GM23338 (cell line): ENCODE results near the gene SHANK1. TPM values are rescaled to one million over a fixed set of nuclear protein-coding genes. Genes with fewer than 3 reads are reported as not detected.

Experiments used
- ATAC-seq: fragments of 200-7000 bp; cut with Tn5 transposase; 3 replicates; pipeline ENCODE4 v1.9.1; 2020
- DNase-seq: peaks from one replicate; pipeline ENCODE4 v3.0.0-alpha.2; 2015; ENCODE audit warnings: low spot score
- H2AFZ ChIP-seq: fragments of 200-600 bp; sonication (generic); 2 replicates; pipeline ENCODE4 v1.8.0; 2016; ENCODE audit warnings: antibody characterized with exemption, mild to moderate bottlenecking, moderate library complexity
- H3F3A ChIP-seq: fragments of 200-600 bp; sonication (generic); replicated peaks from 2 replicates; pipeline ENCODE4 v1.8.0; 2017; ENCODE audit warnings: antibody characterized with exemption, mixed run types, low read depth
- H3K27ac ChIP-seq: fragments of 200-600 bp; sonication (generic); 2 replicates; pipeline ENCODE4 v1.6.1; 2016; ENCODE audit warnings: low read depth
- H3K27me3 ChIP-seq: fragments of 200-600 bp; sonication (generic); 2 replicates; pipeline ENCODE4 v1.8.0; 2016; ENCODE audit warnings: mild to moderate bottlenecking, mixed run types, moderate library complexity; ENCODE audit not compliant: insufficient read depth
- H3K36me3 ChIP-seq: fragments of 200-600 bp; sonication (generic); 2 replicates; pipeline ENCODE4 v1.8.0; 2016; ENCODE audit warnings: mild to moderate bottlenecking; ENCODE audit not compliant: insufficient read depth
- H3K4me1 ChIP-seq: fragments of 200-600 bp; sonication (generic); 2 replicates; pipeline ENCODE4 v1.8.0; 2016; ENCODE audit warnings: mild to moderate bottlenecking, moderate library complexity; ENCODE audit not compliant: insufficient read depth
- H3K4me2 ChIP-seq: fragments of 200-600 bp; sonication (generic); 2 replicates; pipeline ENCODE4 v1.7.1; 2017; ENCODE audit warnings: mixed run types
- H3K4me3 ChIP-seq: fragments of 200-600 bp; sonication (generic); 2 replicates; pipeline ENCODE4 v1.6.1; 2016; ENCODE audit warnings: mixed run types
- H3K79me2 ChIP-seq: fragments of 200-600 bp; sonication (generic); replicated peaks from 2 replicates; pipeline ENCODE4 v1.8.0; 2017; ENCODE audit warnings: mild to moderate bottlenecking; ENCODE audit not compliant: insufficient read depth
- H3K9me2 ChIP-seq: fragments of 200-600 bp; sonication (generic); 2 replicates; pipeline ENCODE4 v1.8.0; 2017; ENCODE audit not compliant: insufficient read depth
- H4K20me1 ChIP-seq: fragments of 200-600 bp; sonication (generic); replicated peaks from 2 replicates; pipeline ENCODE4 v1.8.0; 2017; ENCODE audit warnings: mild to moderate bottlenecking; ENCODE audit not compliant: insufficient read depth
- H3K27ac Mint-ChIP-seq: 2 replicates; pipeline ENCODE4 v1.8.0; 2020; ENCODE audit warnings: inconsistent platforms, mild to moderate bottlenecking, moderate library complexity, mixed read lengths
- H3K27me3 Mint-ChIP-seq: 3 replicates; pipeline ENCODE4 v1.8.0; 2022; ENCODE audit warnings: low read depth, mild to moderate bottlenecking, moderate library complexity, mixed read lengths, inconsistent platforms; ENCODE audit not compliant: insufficient read depth, poor library complexity
- H3K36me3 Mint-ChIP-seq: 3 replicates; pipeline ENCODE4 v1.8.0; 2021; ENCODE audit warnings: low read depth, mild to moderate bottlenecking, inconsistent platforms, moderate library complexity, mixed read lengths
- H3K4me1 Mint-ChIP-seq: 3 replicates; pipeline ENCODE4 v1.8.0; 2020; ENCODE audit warnings: mild to moderate bottlenecking, inconsistent platforms, mixed read lengths
- H3K4me3 Mint-ChIP-seq: 3 replicates; pipeline ENCODE4 v1.8.0; 2021; ENCODE audit warnings: moderate library complexity, mild to moderate bottlenecking, inconsistent platforms, mixed read lengths
- H3K9me3 Mint-ChIP-seq: 3 replicates; pipeline ENCODE4 v1.8.0; 2020; ENCODE audit warnings: moderate library complexity, mild to moderate bottlenecking, inconsistent platforms, mixed read lengths
- CREB1 ChIP-seq: fragments of 250-450 bp; sonication (Bioruptor Pico); IDR thresholded peaks from 2 replicates; pipeline ENCODE4 v1.5.0; 2020; ENCODE audit warnings: low read depth, mild to moderate bottlenecking, moderate library complexity
- EZH2 ChIP-seq: fragments of 200-600 bp; sonication (generic); IDR thresholded peaks from one replicate; pipeline ENCODE4 v1.8.0; 2017; ENCODE audit warnings: antibody characterized with exemption, mild to moderate bottlenecking, low read depth; ENCODE audit not compliant: unreplicated experiment
- EZH2phosphoT487 ChIP-seq: fragments of 200-600 bp; sonication (generic); IDR thresholded peaks from one replicate; pipeline ENCODE4 v1.8.1; 2018; ENCODE audit warnings: antibody characterized with exemption; ENCODE audit not compliant: unreplicated experiment
- JUNB ChIP-seq: IDR thresholded peaks from one replicate; pipeline ENCODE4 v1.6.1; 2016; ENCODE audit warnings: antibody characterized with exemption; ENCODE audit not compliant: unreplicated experiment
- NANOG ChIP-seq: IDR thresholded peaks from 2 replicates; pipeline ENCODE4 v1.6.1; 2016; ENCODE audit warnings: antibody characterized with exemption, borderline replicate concordance
- POLR2AphosphoS5 ChIP-seq: IDR thresholded peaks from 2 replicates; pipeline ENCODE4 v1.6.1; 2016; ENCODE audit warnings: antibody characterized with exemption, low read depth
- STAT1 ChIP-seq: IDR thresholded peaks from one replicate; pipeline ENCODE4 v1.6.1; 2016; ENCODE audit warnings: antibody characterized with exemption; ENCODE audit not compliant: unreplicated experiment
- ZNF114 ChIP-seq: fragments of 250-450 bp; sonication (Bioruptor Pico); IDR thresholded peaks from 2 replicates; pipeline ENCODE4 v1.5.0; 2020; ENCODE audit warnings: mild to moderate bottlenecking, moderate library complexity
- ZNF331 ChIP-seq: fragments of 250-450 bp; sonication (Bioruptor Pico); IDR thresholded peaks from 2 replicates; pipeline ENCODE4 v1.5.0; 2020; ENCODE audit warnings: low read depth, mild to moderate bottlenecking, moderate library complexity
- polyA plus RNA-seq: library from polyadenylated mRNA; unstranded; fragments of >200 nt; fragmentation: Nextera tagmentation; extraction: Ambion mirVana; gene quantifications from 2 replicates; pipeline ENCODE4 v1.2.1, GENCODE V29; 2016
- total RNA-seq: library from RNA; depleted of rRNA; stranded (reverse); fragments of >200 nt; shearing (Covaris generic); gene quantifications from 2 replicates; pipeline ENCODE4 v1.2.3, GENCODE V29; 2014
- TF ChIP-seq, protein P1 (sequence below): IDR thresholded peaks from 2 replicates; pipeline ENCODE4 v1.6.1; 2016; ENCODE audit warnings: antibody characterized with exemption
- TF ChIP-seq, protein P2 (sequence below): fragments of 250-450 bp; sonication (Bioruptor Pico); IDR thresholded peaks from 2 replicates; pipeline ENCODE4 v1.5.0; 2020; ENCODE audit warnings: mild to moderate bottlenecking, moderate library complexity
- TF ChIP-seq, protein P3 (sequence below), 2 experiments: fragments of 200-600 bp in 1 of 2; sonication (generic) in 1 of 2; conservative IDR thresholded peaks; 2 replicates each; pipeline versions ENCODE4 v1.5.1 to v1.6.1; 2016 to 2017; ENCODE audit warnings: antibody characterized with exemption in 2 of 2, low read depth in 2 of 2, mild to moderate bottlenecking in 2 of 2, moderate library complexity in 1 of 2
- TF ChIP-seq, protein P4 (sequence below): IDR thresholded peaks from one replicate; pipeline ENCODE4 v1.6.1; 2018; ENCODE audit warnings: antibody characterized with exemption; ENCODE audit not compliant: unreplicated experiment

Gene SHANK1
- total and polyA plus RNA-seq, 2 experiments from 2014 or later = 0.23 to 4.1 TPM

DNA sequence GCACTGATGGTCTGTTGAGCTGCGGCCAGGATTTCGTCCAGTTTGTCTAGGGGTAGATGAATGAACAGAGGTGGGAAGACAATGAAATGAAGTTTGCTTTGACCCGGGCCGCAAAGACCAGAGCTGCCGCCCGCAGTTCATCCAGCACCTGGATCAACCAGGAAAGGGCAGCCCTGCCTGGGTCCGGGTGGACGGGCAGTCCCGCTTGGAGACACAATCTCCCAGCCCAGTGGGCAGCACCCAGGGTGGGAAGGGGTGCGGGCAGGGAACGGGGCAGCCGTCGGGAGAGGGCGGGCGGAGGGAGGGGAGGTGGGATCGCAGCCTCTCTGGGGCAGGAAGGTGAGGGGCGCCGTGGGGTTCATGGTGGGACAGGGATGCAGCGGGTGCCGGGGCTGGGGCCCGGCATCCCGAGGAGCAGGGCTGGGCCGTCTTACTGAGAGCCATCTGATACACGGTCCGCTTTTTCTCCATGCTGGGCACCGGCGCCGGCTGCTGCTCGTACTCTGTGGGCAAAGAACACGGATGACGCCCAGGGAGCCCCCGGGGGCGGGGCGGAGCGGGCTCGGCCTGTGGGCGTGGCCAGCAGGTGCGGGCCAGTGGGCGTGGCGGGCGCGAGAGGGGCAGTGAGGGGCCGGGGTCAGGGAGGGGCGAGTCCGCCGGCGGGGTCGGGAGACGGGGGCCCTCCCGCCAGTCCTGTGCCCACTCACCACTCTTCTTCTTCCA lies 33.1 kb downstream of the SHANK1 start:
- Histone ChIP-seq H3K36me3 (no peaks in the 10 kb centered on the region), H3F3A (no peaks in the 10 kb centered on the region), H3K79me2 (no peaks in the 10 kb centered on the region), H3K9me2 (no peaks in the 10 kb centered on the region), H3K27me3 (peaks cover 98% of the 10 kb centered on the region), H3K4me2 (peak overlapping the region; percentile 87), H3K4me3 (peak overlapping the region; percentile 60), H4K20me1 (no peaks in the 10 kb centered on the region), H2AFZ (peak overlapping the region; percentile 69), H3K27ac (no peak overlapping the region), H3K4me1 (peaks cover 13% of the 10 kb centered on the region; the same call in 1 of the 2 replicates)
- H3K4me1 Mint-ChIP-seq = no peaks in the 10 kb centered on the region
- peaks cover 43% of the 10 kb centered on the region for H3K36me3 Mint-ChIP-seq
- ATAC-seq = no peak
- peak; percentile 59 for DNase-seq
- TF ChIP-seq, protein P1, sequence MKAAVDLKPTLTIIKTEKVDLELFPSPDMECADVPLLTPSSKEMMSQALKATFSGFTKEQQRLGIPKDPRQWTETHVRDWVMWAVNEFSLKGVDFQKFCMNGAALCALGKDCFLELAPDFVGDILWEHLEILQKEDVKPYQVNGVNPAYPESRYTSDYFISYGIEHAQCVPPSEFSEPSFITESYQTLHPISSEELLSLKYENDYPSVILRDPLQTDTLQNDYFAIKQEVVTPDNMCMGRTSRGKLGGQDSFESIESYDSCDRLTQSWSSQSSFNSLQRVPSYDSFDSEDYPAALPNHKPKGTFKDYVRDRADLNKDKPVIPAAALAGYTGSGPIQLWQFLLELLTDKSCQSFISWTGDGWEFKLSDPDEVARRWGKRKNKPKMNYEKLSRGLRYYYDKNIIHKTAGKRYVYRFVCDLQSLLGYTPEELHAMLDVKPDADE = no peak
- TF ChIP-seq NANOG = no peak
- no peak for TF ChIP-seq JUNB
- no peak for TF ChIP-seq CREB1 (CRISPR knock-in tag)
- TF ChIP-seq STAT1 = no peak
- TF ChIP-seq POLR2AphosphoS5 = no peak
- TF ChIP-seq ZNF331 (CRISPR knock-in tag) = no peak
- TF ChIP-seq, protein P2, sequence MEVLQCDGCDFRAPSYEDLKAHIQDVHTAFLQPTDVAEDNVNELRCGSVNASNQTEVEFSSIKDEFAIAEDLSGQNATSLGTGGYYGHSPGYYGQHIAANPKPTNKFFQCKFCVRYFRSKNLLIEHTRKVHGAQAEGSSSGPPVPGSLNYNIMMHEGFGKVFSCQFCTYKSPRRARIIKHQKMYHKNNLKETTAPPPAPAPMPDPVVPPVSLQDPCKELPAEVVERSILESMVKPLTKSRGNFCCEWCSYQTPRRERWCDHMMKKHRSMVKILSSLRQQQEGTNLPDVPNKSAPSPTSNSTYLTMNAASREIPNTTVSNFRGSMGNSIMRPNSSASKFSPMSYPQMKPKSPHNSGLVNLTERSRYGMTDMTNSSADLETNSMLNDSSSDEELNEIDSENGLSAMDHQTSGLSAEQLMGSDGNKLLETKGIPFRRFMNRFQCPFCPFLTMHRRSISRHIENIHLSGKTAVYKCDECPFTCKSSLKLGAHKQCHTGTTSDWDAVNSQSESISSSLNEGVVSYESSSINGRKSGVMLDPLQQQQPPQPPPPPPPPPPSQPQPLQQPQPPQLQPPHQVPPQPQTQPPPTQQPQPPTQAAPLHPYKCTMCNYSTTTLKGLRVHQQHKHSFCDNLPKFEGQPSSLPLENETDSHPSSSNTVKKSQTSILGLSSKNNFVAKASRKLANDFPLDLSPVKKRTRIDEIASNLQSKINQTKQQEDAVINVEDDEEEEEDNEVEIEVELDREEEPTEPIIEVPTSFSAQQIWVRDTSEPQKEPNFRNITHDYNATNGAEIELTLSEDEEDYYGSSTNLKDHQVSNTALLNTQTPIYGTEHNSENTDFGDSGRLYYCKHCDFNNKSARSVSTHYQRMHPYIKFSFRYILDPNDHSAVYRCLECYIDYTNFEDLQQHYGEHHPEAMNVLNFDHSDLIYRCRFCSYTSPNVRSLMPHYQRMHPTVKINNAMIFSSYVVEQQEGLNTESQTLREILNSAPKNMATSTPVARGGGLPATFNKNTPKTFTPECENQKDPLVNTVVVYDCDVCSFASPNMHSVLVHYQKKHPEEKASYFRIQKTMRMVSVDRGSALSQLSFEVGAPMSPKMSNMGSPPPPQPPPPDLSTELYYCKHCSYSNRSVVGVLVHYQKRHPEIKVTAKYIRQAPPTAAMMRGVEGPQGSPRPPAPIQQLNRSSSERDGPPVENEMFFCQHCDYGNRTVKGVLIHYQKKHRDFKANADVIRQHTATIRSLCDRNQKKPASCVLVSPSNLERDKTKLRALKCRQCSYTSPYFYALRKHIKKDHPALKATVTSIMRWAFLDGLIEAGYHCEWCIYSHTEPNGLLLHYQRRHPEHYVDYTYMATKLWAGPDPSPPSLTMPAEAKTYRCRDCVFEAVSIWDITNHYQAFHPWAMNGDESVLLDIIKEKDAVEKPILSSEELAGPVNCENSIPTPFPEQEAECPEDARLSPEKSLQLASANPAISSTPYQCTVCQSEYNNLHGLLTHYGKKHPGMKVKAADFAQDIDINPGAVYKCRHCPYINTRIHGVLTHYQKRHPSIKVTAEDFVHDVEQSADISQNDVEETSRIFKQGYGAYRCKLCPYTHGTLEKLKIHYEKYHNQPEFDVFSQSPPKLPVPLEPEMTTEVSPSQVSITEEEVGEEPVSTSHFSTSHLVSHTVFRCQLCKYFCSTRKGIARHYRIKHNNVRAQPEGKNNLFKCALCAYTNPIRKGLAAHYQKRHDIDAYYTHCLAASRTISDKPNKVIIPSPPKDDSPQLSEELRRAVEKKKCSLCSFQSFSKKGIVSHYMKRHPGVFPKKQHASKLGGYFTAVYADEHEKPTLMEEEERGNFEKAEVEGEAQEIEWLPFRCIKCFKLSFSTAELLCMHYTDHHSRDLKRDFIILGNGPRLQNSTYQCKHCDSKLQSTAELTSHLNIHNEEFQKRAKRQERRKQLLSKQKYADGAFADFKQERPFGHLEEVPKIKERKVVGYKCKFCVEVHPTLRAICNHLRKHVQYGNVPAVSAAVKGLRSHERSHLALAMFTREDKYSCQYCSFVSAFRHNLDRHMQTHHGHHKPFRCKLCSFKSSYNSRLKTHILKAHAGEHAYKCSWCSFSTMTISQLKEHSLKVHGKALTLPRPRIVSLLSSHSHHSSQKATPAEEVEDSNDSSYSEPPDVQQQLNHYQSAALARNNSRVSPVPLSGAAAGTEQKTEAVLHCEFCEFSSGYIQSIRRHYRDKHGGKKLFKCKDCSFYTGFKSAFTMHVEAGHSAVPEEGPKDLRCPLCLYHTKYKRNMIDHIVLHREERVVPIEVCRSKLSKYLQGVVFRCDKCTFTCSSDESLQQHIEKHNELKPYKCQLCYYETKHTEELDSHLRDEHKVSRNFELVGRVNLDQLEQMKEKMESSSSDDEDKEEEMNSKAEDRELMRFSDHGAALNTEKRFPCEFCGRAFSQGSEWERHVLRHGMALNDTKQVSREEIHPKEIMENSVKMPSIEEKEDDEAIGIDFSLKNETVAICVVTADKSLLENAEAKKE (CRISPR knock-in tag) = no peak
- TF ChIP-seq EZH2 = no peak
- TF ChIP-seq, protein P3, sequence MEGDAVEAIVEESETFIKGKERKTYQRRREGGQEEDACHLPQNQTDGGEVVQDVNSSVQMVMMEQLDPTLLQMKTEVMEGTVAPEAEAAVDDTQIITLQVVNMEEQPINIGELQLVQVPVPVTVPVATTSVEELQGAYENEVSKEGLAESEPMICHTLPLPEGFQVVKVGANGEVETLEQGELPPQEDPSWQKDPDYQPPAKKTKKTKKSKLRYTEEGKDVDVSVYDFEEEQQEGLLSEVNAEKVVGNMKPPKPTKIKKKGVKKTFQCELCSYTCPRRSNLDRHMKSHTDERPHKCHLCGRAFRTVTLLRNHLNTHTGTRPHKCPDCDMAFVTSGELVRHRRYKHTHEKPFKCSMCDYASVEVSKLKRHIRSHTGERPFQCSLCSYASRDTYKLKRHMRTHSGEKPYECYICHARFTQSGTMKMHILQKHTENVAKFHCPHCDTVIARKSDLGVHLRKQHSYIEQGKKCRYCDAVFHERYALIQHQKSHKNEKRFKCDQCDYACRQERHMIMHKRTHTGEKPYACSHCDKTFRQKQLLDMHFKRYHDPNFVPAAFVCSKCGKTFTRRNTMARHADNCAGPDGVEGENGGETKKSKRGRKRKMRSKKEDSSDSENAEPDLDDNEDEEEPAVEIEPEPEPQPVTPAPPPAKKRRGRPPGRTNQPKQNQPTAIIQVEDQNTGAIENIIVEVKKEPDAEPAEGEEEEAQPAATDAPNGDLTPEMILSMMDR (conservative IDR thresholded peaks at IDR 0.05; ENCODE audit: low read depth in 2 of 2) = no peak
- TF ChIP-seq, protein P4, sequence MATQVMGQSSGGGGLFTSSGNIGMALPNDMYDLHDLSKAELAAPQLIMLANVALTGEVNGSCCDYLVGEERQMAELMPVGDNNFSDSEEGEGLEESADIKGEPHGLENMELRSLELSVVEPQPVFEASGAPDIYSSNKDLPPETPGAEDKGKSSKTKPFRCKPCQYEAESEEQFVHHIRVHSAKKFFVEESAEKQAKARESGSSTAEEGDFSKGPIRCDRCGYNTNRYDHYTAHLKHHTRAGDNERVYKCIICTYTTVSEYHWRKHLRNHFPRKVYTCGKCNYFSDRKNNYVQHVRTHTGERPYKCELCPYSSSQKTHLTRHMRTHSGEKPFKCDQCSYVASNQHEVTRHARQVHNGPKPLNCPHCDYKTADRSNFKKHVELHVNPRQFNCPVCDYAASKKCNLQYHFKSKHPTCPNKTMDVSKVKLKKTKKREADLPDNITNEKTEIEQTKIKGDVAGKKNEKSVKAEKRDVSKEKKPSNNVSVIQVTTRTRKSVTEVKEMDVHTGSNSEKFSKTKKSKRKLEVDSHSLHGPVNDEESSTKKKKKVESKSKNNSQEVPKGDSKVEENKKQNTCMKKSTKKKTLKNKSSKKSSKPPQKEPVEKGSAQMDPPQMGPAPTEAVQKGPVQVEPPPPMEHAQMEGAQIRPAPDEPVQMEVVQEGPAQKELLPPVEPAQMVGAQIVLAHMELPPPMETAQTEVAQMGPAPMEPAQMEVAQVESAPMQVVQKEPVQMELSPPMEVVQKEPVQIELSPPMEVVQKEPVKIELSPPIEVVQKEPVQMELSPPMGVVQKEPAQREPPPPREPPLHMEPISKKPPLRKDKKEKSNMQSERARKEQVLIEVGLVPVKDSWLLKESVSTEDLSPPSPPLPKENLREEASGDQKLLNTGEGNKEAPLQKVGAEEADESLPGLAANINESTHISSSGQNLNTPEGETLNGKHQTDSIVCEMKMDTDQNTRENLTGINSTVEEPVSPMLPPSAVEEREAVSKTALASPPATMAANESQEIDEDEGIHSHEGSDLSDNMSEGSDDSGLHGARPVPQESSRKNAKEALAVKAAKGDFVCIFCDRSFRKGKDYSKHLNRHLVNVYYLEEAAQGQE = no peak
- TF ChIP-seq EZH2phosphoT487 = no peak
- TF ChIP-seq ZNF114 (CRISPR knock-in tag) = no peak
- peaks cover 89% of the 10 kb centered on the region for H3K9me3 Mint-ChIP-seq
- H3K4me3 Mint-ChIP-seq = no peak overlapping the region
- no peak overlapping the region for H3K27ac Mint-ChIP-seq
- H3K27me3 Mint-ChIP-seq = peaks cover 6% of the 10 kb centered on the region
